ENCODE measurements around the gene EIF4B.

Gene EIF4B

DNA sequence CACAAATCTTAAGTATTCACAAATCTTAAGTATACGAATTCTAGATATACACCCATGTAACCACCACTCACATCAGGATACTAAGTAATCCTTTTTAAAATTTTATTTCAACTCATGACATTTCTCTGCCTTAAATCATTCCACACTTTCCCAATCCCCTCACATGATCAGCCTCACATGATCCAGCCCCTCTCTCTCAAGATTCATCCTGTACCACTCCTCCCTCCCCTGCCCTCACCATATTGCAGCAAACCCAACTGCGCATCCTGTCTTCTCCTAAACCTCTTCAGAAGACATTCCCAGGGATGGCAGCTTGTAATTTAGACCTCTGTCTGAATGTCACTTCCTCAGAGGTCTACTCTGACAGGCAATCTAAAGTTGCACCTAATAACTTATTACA, 1.7 kb upstream of the EIF4B start:
- WGBS (ENCODE audit: extremely low coverage, insufficient coverage, insufficient read length) = no CpG with 5 or more reads among the region's 2 CpGs
- H2AFZ ChIP-seq (ENCODE audit: insufficient read depth, low read length, poor library complexity) = no peak overlapping the region

DNA sequence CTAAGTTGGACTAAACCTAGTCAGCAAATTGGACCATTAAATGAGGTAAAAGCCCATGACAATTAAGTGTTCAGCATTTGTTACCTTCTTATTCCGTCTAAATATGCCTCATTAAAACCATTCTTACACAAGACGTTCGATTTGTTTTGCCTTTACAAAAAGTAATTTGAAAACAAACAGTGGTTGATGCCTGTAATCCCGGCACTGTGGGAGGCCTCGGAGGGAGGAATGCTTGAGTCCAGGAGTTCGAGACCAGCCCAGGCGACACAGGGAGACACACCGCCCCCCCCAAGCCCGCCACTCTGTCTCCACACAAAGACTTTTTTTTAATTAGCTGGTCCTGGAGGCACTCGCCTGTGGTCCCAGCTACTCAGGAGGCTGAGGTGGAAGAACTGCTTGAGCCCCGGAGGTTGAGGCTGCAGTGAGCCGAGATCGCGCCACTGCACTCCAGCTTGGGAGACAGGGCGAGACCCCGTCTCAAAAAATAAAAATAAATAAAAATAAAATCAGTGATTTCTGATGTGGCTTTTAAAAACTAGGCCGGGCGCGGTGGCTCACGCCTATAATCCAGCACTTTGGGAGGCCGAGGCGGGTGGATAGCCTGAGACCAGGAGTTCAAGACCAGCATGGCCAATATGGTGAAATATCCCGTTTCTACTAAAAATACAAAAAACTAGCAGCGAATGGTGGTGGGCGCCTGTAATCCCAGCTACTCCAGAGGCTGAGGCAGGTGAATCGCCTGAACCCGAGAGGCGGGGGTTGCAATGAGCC, 856 bp upstream of the EIF4B start:
- H3K27ac ChIP-seq (ENCODE audit: low read depth, low read length) = peak overlapping the region; percentile 80
- peaks cover 6 to 14% of the 10 kb centered on the region in 2 experiments for H3K4me1 ChIP-seq (ENCODE audit: control insufficient read depth in 1 of 2, insufficient read depth in 2 of 2, low read length in 2 of 2)
- DNase-seq = peak in 1 of 2 donors; percentile 16
- peak overlapping the region; percentile 83 for H4K91ac ChIP-seq (ENCODE audit: low read depth, low read length)
- peak overlapping the region; percentile 82 for H3K14ac ChIP-seq (ENCODE audit: low read length)
- H3K23ac ChIP-seq (ENCODE audit: low read length) = no peak overlapping the region
- no peaks in the 10 kb centered on the region for H3K9me3 ChIP-seq (ENCODE audit: insufficient read depth, low read depth, low read length)
- WGBS (ENCODE audit: extremely low coverage, insufficient coverage, insufficient read length) = no CpG with 5 or more reads among the region's 28 CpGs
- peaks cover 18% of the 10 kb centered on the region for H3K79me2 ChIP-seq (ENCODE audit: control insufficient read depth, insufficient read depth, low read length, poor library complexity)
- H3K9ac ChIP-seq (ENCODE audit: low read length) = peak overlapping the region; percentile 71
- H3K4me3 ChIP-seq (ENCODE audit: low read depth, low read length) = peak overlapping the region; percentile 80
- peak overlapping the region; percentile 35 for H2BK12ac ChIP-seq (ENCODE audit: low read length)
- peak overlapping the region; percentile 40 for H2BK120ac ChIP-seq (ENCODE audit: insufficient read depth, low read length, poor library complexity)
- peak overlapping the region; percentile 39 for H4K12ac ChIP-seq (ENCODE audit: low read depth, low read length)
- H2AFZ ChIP-seq (ENCODE audit: insufficient read depth, low read length, poor library complexity) = peak overlapping the region; percentile 69
- H3K4ac ChIP-seq (ENCODE audit: low read depth, low read length) = peak overlapping the region; percentile 57
- peak overlapping the region; percentile 82 for H3K18ac ChIP-seq (ENCODE audit: low read length)
- peaks cover 14% of the 10 kb centered on the region for H3K79me1 ChIP-seq (ENCODE audit: low read length)
- no peaks in the 10 kb centered on the region for H3K27me3 ChIP-seq (ENCODE audit: insufficient read depth, low read length)
- H3K36me3 ChIP-seq (ENCODE audit: control insufficient read depth in 1 of 2, insufficient read depth in 2 of 2, low read length in 2 of 2) = peaks cover 3 to 5% of the 10 kb centered on the region in 2 experiments
- peak overlapping the region; percentile 55 for H2BK5ac ChIP-seq (ENCODE audit: low read depth, low read length, poor library complexity)
- H2AK5ac ChIP-seq (ENCODE audit: low read length) = peak overlapping the region; percentile 86
- peak overlapping the region; percentile 78 for H3K4me2 ChIP-seq (ENCODE audit: low read length)
- peak overlapping the region; percentile 73 for H4K8ac ChIP-seq (ENCODE audit: low read depth, low read length)

More for the DNA sequence above, 1.7 kb upstream of the EIF4B start:
- Histone ChIP-seq H3K18ac (ENCODE audit: low read length) (no peak overlapping the region), H2AK5ac (ENCODE audit: low read length) (no peak overlapping the region), H2BK12ac (ENCODE audit: low read length) (no peak overlapping the region), H3K23ac (ENCODE audit: low read length) (no peak overlapping the region), H4K91ac (ENCODE audit: low read depth, low read length) (peak overlapping the region; percentile 25), H3K9ac (ENCODE audit: low read length) (peak overlapping the region; percentile 71), H3K79me1 (ENCODE audit: low read length) (peaks cover 14% of the 10 kb centered on the region), H3K27ac (ENCODE audit: low read depth, low read length) (peak overlapping the region; percentile 36), H3K4me3 (ENCODE audit: low read depth, low read length) (no peak overlapping the region), H3K14ac (ENCODE audit: low read length) (no peak overlapping the region), H4K8ac (ENCODE audit: low read depth, low read length) (no peak overlapping the region), H3K36me3 (ENCODE audit: control insufficient read depth in 1 of 2, insufficient read depth in 2 of 2, low read length in 2 of 2) (peaks cover 3 to 5% of the 10 kb centered on the region in 2 experiments), H2BK5ac (ENCODE audit: low read depth, low read length, poor library complexity) (no peak overlapping the region), H4K12ac (ENCODE audit: low read depth, low read length) (no peak overlapping the region), H2BK120ac (ENCODE audit: insufficient read depth, low read length, poor library complexity) (no peak overlapping the region), H3K79me2 (ENCODE audit: control insufficient read depth, insufficient read depth, low read length, poor library complexity) (peaks cover 18% of the 10 kb centered on the region), H3K27me3 (ENCODE audit: insufficient read depth, low read length) (no peaks in the 10 kb centered on the region), H3K9me3 (ENCODE audit: insufficient read depth, low read depth, low read length) (no peaks in the 10 kb centered on the region), H3K4me2 (ENCODE audit: low read length) (peak overlapping the region; percentile 49), H3K4me1 (ENCODE audit: control insufficient read depth in 1 of 2, insufficient read depth in 2 of 2, low read length in 2 of 2) (peaks cover 6 to 14% of the 10 kb centered on the region in 2 experiments), H3K4ac (ENCODE audit: low read depth, low read length) (no peak overlapping the region)
- no peak for DNase-seq

DNA sequence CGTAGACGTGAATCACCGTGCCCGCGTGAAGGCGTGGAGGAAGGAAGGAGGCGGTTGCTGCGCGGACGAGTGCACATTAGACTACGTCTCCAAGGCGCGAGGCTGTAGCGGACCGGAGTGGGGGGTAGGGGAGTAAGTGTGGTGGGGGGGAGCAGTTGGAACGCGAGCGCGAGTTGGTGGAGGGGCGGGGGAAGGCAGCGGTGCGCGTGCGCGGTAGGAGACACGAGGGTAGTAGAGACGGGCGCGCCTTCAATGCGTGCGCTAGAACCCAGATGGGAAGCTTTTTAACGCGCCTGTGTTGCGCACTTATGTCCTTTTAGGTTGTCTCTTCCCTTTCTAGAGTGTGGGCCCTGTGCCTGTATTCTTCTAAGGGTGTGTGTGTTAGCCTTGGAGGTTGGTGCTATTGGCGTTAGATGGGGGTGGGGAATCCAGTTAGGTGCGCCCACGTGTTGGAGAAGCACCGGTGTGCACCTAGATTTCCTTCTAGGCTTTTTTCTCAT, 604 bp downstream of the EIF4B start:
- H2AK5ac ChIP-seq (ENCODE audit: low read length) = peak overlapping the region; percentile 96
- no peaks in the 10 kb centered on the region for H3K9me3 ChIP-seq (ENCODE audit: insufficient read depth, low read depth, low read length)
- peak; percentile 50 to 74 for DNase-seq
- H3K79me1 ChIP-seq (ENCODE audit: low read length) = peaks cover 14% of the 10 kb centered on the region
- H3K23ac ChIP-seq (ENCODE audit: low read length) = peak overlapping the region; percentile 99
- peak overlapping the region; percentile 96 for H3K18ac ChIP-seq (ENCODE audit: low read length)
- peak overlapping the region; percentile 90 for H2AFZ ChIP-seq (ENCODE audit: insufficient read depth, low read length, poor library complexity)
- H2BK120ac ChIP-seq (ENCODE audit: insufficient read depth, low read length, poor library complexity) = peak overlapping the region; percentile 77
- peak overlapping the region; percentile 92 for H4K12ac ChIP-seq (ENCODE audit: low read depth, low read length)
- H4K8ac ChIP-seq (ENCODE audit: low read depth, low read length) = peak overlapping the region; percentile 96
- H3K27me3 ChIP-seq (ENCODE audit: insufficient read depth, low read length) = no peaks in the 10 kb centered on the region
- H4K91ac ChIP-seq (ENCODE audit: low read depth, low read length) = peak overlapping the region; percentile 98
- H3K27ac ChIP-seq (ENCODE audit: low read depth, low read length) = peak overlapping the region; percentile 96
- H3K79me2 ChIP-seq (ENCODE audit: control insufficient read depth, insufficient read depth, low read length, poor library complexity) = peaks cover 25% of the 10 kb centered on the region
- peak overlapping the region; percentile 98 for H3K4ac ChIP-seq (ENCODE audit: low read depth, low read length)
- peak overlapping the region; percentile 100 for H3K4me3 ChIP-seq (ENCODE audit: low read depth, low read length)
- H2BK5ac ChIP-seq (ENCODE audit: low read depth, low read length, poor library complexity) = peak overlapping the region; percentile 90
- H3K4me2 ChIP-seq (ENCODE audit: low read length) = peak overlapping the region; percentile 99
- H3K36me3 ChIP-seq (ENCODE audit: control insufficient read depth in 1 of 2, insufficient read depth in 2 of 2, low read length in 2 of 2) = peaks cover 8 to 9% of the 10 kb centered on the region in 2 experiments
- H3K14ac ChIP-seq (ENCODE audit: low read length) = peak overlapping the region; percentile 99
- H2BK12ac ChIP-seq (ENCODE audit: low read length) = no peak overlapping the region
- H3K9ac ChIP-seq (ENCODE audit: low read length) = peak overlapping the region; percentile 99
- WGBS (ENCODE audit: extremely low coverage, insufficient coverage, insufficient read length) = no CpG with 5 or more reads among the region's 38 CpGs
- peaks cover 6 to 14% of the 10 kb centered on the region in 2 experiments for H3K4me1 ChIP-seq (ENCODE audit: control insufficient read depth in 1 of 2, insufficient read depth in 2 of 2, low read length in 2 of 2)

DNA sequence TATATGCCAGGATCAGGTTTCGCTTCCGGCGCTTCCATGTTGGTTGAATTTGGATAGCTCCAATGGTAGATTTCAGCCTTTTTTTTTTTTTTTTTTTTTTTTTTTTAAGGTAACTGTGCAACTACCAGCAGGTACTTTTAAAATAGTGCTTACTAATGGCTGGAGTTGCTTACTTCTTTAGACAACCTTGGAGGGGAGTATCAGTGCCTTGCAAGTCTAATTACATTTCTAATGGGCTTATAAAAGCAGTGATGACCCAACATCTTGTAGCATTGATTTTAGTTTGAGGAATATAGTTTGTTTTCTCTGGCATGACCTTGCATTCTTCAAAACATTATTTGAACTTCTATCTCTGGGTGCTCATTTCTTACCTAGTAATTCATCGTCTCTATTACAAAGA, 1.1 kb downstream of the EIF4B start:
- no peak overlapping the region for H2AFZ ChIP-seq (ENCODE audit: insufficient read depth, low read length, poor library complexity)
- WGBS (ENCODE audit: extremely low coverage, insufficient coverage, insufficient read length) = no CpG with 5 or more reads among the region's 4 CpGs
- H3K79me2 ChIP-seq (ENCODE audit: control insufficient read depth, insufficient read depth, low read length, poor library complexity) = peaks cover 27% of the 10 kb centered on the region
- H3K4me3 ChIP-seq (ENCODE audit: low read depth, low read length) = no peak overlapping the region
- DNase-seq = no peak
- H3K23ac ChIP-seq (ENCODE audit: low read length) = no peak overlapping the region
- no peak overlapping the region for H2BK5ac ChIP-seq (ENCODE audit: low read depth, low read length, poor library complexity)
- H3K36me3 ChIP-seq (ENCODE audit: control insufficient read depth in 1 of 2, insufficient read depth in 2 of 2, low read length in 2 of 2) = peaks cover 9% of the 10 kb centered on the region in 2 experiments
- no peaks in the 10 kb centered on the region for H3K27me3 ChIP-seq (ENCODE audit: insufficient read depth, low read length)
- peak overlapping the region; percentile 99 for H3K4me2 ChIP-seq (ENCODE audit: low read length)
- no peak overlapping the region for H4K12ac ChIP-seq (ENCODE audit: low read depth, low read length)
- H3K4me1 ChIP-seq (ENCODE audit: control insufficient read depth in 1 of 2, insufficient read depth in 2 of 2, low read length in 2 of 2) = peaks cover 6 to 14% of the 10 kb centered on the region in 2 experiments
- no peak overlapping the region for H4K8ac ChIP-seq (ENCODE audit: low read depth, low read length)
- H3K9ac ChIP-seq (ENCODE audit: low read length) = peak overlapping the region; percentile 99
- H2AK5ac ChIP-seq (ENCODE audit: low read length) = peak overlapping the region; percentile 50
- peak overlapping the region; percentile 96 for H3K27ac ChIP-seq (ENCODE audit: low read depth, low read length)
- H2BK12ac ChIP-seq (ENCODE audit: low read length) = no peak overlapping the region
- peaks cover 14% of the 10 kb centered on the region for H3K79me1 ChIP-seq (ENCODE audit: low read length)
- no peaks in the 10 kb centered on the region for H3K9me3 ChIP-seq (ENCODE audit: insufficient read depth, low read depth, low read length)
- peak overlapping the region; percentile 98 for H4K91ac ChIP-seq (ENCODE audit: low read depth, low read length)
- no peak overlapping the region for H3K14ac ChIP-seq (ENCODE audit: low read length)
- no peak overlapping the region for H2BK120ac ChIP-seq (ENCODE audit: insufficient read depth, low read length, poor library complexity)
- H3K4ac ChIP-seq (ENCODE audit: low read depth, low read length) = peak overlapping the region; percentile 98
- no peak overlapping the region for H3K18ac ChIP-seq (ENCODE audit: low read length)
